HCT116 (cell line): Measurements from ENCODE around the gene TIMP1. TPM values are rescaled to one million over a fixed set of nuclear protein-coding genes. Genes with fewer than 3 reads are reported as not detected.

Experiments
- ATAC-seq: fragments of 200-7000 bp; cut with Tn5 transposase; 2 replicates; pipeline ENCODE4 v1.9.1; 2020; ENCODE audit warnings: mild to moderate bottlenecking, moderate library complexity
- BruUV-seq: library from RNA; stranded (reverse); fragments of 400-500 nt; replicated peaks from 2 replicates; lab custom pipeline; 2021; lab: Mats Ljungman, UMichigan
- CTCF ChIA-PET: fragments of 300-600 bp; sonication (Branson Sonifier 250); formaldehyde crosslinking; loops from one replicate; lab custom pipeline; 2021; ENCODE audit warnings: antibody characterized with exemption; lab: Charles Lee
- POLR2A ChIA-PET: fragments of 300-600, 350-600 bp; sonication (Branson Sonifier 250); formaldehyde crosslinking; loops from one replicate; lab custom pipeline; 2021; ENCODE audit warnings: antibody characterized with exemption; lab: Charles Lee
- RAD21 ChIA-PET, 2 experiments: fragments of 300-600 bp; sonication (Branson Sonifier 250); formaldehyde crosslinking; loops; one replicate each; lab custom pipeline; 2023; ENCODE audit warnings: low total read pairs in 2 of 2; ENCODE audit not compliant: uncharacterized antibody in 2 of 2, unreplicated experiment in 2 of 2, low non-redundant PET in 1 of 2; lab: Charles Lee
- DNase-seq: peaks from one replicate; pipeline ENCODE4 v3.0.0-alpha.2; 2010; ENCODE audit warnings: low read depth, low spot score
- H2AFZ ChIP-seq: fragments of 200-600 bp; shearing (Covaris generic), sonication (generic); 2 replicates; pipeline ENCODE4 v1.6.1; 2017; ENCODE audit warnings: low read depth, mixed run types, mixed read lengths, antibody characterized with exemption, low read length; ENCODE audit not compliant: poor library complexity, severe bottlenecking
- H3K27ac ChIP-seq: 2 replicates; pipeline ENCODE4 v1.5.1; 2012; ENCODE audit warnings: low read depth, low read length
- H3K27me3 ChIP-seq: fragments of 200-600 bp; sonication (generic); 2 replicates; pipeline ENCODE4 v1.6.1; 2016; ENCODE audit warnings: mixed run types, low read length, mixed read lengths; ENCODE audit not compliant: insufficient read depth
- H3K36me3 ChIP-seq, 2 experiments: fragments of 200-500 bp in 1 of 2; fragments of 200-600 bp in 1 of 2; sonication (Bioruptor generic) in 1 of 2; sonication (generic) in 1 of 2; 2 replicates each; pipeline versions ENCODE4 v1.5.1 to v1.6.1; 2014 to 2016; ENCODE audit warnings: low read length in 2 of 2, inconsistent platforms in 1 of 2, mixed read lengths in 1 of 2, mixed run types in 1 of 2; ENCODE audit not compliant: insufficient read depth in 2 of 2, control insufficient read depth in 1 of 2
- H3K4me1 ChIP-seq, 2 experiments: fragments of 200-600 bp in 1 of 2; sonication (generic) in 1 of 2; 2 replicates each; pipeline versions ENCODE4 v1.5.1 to v1.6.1; 2012 to 2017; ENCODE audit warnings: low read length in 2 of 2, inconsistent platforms in 1 of 2, mild to moderate bottlenecking in 1 of 2, mixed read lengths in 1 of 2, mixed run types in 1 of 2, moderate library complexity in 1 of 2; ENCODE audit not compliant: insufficient read depth in 2 of 2, control insufficient read depth in 1 of 2
- H3K4me2 ChIP-seq: fragments of 200-600 bp; sonication (generic); 2 replicates; pipeline ENCODE4 v1.6.1; 2017; ENCODE audit warnings: mixed run types, low read length, mixed read lengths
- H3K4me3 ChIP-seq, 2 experiments: fragments of 200-600 bp in 1 of 2; sonication (generic) in 1 of 2; replicated peaks in 1 of 2; 2 replicates each; pipeline ENCODE4 v1.5.1; 2011 to 2016; ENCODE audit warnings: low read length in 2 of 2, control low read depth in 1 of 2, low read depth in 1 of 2, mild to moderate bottlenecking in 1 of 2, mixed read lengths in 1 of 2, mixed run types in 1 of 2
- H3K79me2 ChIP-seq: fragments of 200-600 bp; sonication (generic); 2 replicates; pipeline ENCODE4 v1.6.1; 2017; ENCODE audit warnings: mild to moderate bottlenecking, mixed run types, low read length, moderate library complexity, mixed read lengths; ENCODE audit not compliant: insufficient read depth
- H3K9ac ChIP-seq: fragments of 200-600 bp; sonication (generic); 2 replicates; pipeline ENCODE4 v1.6.1; 2016; ENCODE audit warnings: low read length, mixed read lengths
- H3K9me2 ChIP-seq: fragments of 200-600 bp; sonication (generic), shearing (Covaris generic); 2 replicates; pipeline ENCODE4 v1.6.1; 2017; ENCODE audit warnings: mixed run types, mild to moderate bottlenecking, moderate library complexity; ENCODE audit not compliant: insufficient read depth
- H3K9me3 ChIP-seq, 2 experiments: fragments of 200-500 bp in 1 of 2; fragments of 200-600 bp in 1 of 2; sonication (Bioruptor generic) in 1 of 2; sonication (generic) in 1 of 2; 2 replicates each; pipeline ENCODE4 v1.6.1; 2014 to 2017; ENCODE audit warnings: low read length in 2 of 2, mixed read lengths in 2 of 2, inconsistent platforms in 1 of 2, low read depth in 1 of 2, mild to moderate bottlenecking in 1 of 2, mixed run types in 1 of 2, moderate library complexity in 1 of 2; ENCODE audit not compliant: control insufficient read depth in 1 of 2, insufficient read depth in 1 of 2
- H4K20me1 ChIP-seq: fragments of 200-600 bp; sonication (generic), shearing (Covaris generic); 2 replicates; pipeline ENCODE4 v1.6.1; 2017; ENCODE audit warnings: mixed run types, mild to moderate bottlenecking, moderate library complexity; ENCODE audit not compliant: insufficient read depth
- ELF1 ChIP-seq: IDR thresholded peaks from 2 replicates; pipeline ENCODE4 v1.6.1; 2012; ENCODE audit warnings: low read depth, borderline replicate concordance
- EZH2 ChIP-seq: fragments of 200-600 bp; sonication (generic); IDR thresholded peaks from 2 replicates; pipeline ENCODE4 v1.6.1; 2017; ENCODE audit warnings: antibody characterized with exemption, mixed run types
- FOSL1 ChIP-seq: IDR thresholded peaks from 2 replicates; pipeline ENCODE4 v1.6.1; 2012; ENCODE audit warnings: low read depth
- POLR2AphosphoS5 ChIP-seq: IDR thresholded peaks from 2 replicates; pipeline ENCODE4 v1.6.1; 2011; ENCODE audit warnings: mild to moderate bottlenecking, low read depth, low read length, moderate library complexity
- ZFX ChIP-seq: fragments of 450-650 bp; IDR thresholded peaks from 2 replicates; pipeline ENCODE4 v1.6.1; 2017
- intact Hi-C: fragments of 100-400 bp; cut with micrococcal nuclease; formaldehyde crosslinking; loops from 2 replicates; pipeline ENCODE4 v1.10.0; 2022
- total RNA-seq: library from RNA; stranded (reverse); gene quantifications from one replicate; pipeline ENCODE4 v1.2.1, GENCODE V29; 2021; ENCODE audit not compliant: unreplicated experiment
- TF ChIP-seq, protein P1 (sequence below): IDR thresholded peaks from 2 replicates; pipeline ENCODE4 v1.6.1; 2012
- TF ChIP-seq, protein P2 (sequence below): IDR thresholded peaks from 2 replicates; pipeline ENCODE4 v1.6.1; 2012; ENCODE audit warnings: low read depth

Gene TIMP1
- total RNA-seq, 1 experiment from 2014 or later = 225 TPM

DNA sequence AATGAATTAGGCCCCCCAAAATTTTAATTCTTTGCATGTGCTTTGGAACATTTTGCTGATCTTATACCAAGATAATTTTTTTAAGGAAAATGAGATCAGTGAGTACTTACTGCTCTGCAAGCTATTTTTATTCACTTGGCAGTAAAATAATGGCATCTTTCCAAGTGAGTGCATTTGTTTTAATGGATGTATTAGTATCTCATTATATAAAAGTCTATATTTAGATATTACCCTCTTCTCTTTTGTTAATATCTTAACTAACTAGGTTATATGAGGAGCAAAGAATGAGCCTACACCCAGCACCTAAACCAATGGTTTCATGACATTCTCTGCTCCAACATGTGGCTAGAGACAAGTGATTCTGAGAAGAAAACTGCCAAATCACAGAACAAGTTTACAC is 42.4 kb upstream of the TIMP1 start:
- Histone ChIP-seq H3K27ac (no peak overlapping the region), H3K9me3 (no peaks in the 10 kb centered on the region), H3K36me3 (no peaks in the 10 kb centered on the region), H4K20me1 (no peaks in the 10 kb centered on the region), H3K9me2 (no peaks in the 10 kb centered on the region), H3K4me3 (no peak overlapping the region), H3K79me2 (no peaks in the 10 kb centered on the region), H3K4me2 (no peak overlapping the region), H2AFZ (no peak overlapping the region), H3K27me3 (no peaks in the 10 kb centered on the region), H3K4me1 (peaks cover 5 to 14% of the 10 kb centered on the region in 2 experiments; a peak in 3 of 4 replicates), H3K9ac (no peak overlapping the region)
- POLR2A ChIA-PET = no interaction called here
- CTCF ChIA-PET = interaction anchor here (1.1 kb wide), 1 partner anchor 17 kb away, joined by 3 read pairs; no protein-coding TSS in a partner anchor
- RAD21 ChIA-PET = no interaction called here
- DNase-seq (no peak), ATAC-seq (no peak)
- TF ChIP-seq, protein P1, sequence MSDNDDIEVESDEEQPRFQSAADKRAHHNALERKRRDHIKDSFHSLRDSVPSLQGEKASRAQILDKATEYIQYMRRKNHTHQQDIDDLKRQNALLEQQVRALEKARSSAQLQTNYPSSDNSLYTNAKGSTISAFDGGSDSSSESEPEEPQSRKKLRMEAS = no peak
- TF ChIP-seq EZH2 (no peak), ELF1 (no peak), ZFX (no peak), FOSL1 (no peak), POLR2AphosphoS5 (no peak)
- TF ChIP-seq, protein P2, sequence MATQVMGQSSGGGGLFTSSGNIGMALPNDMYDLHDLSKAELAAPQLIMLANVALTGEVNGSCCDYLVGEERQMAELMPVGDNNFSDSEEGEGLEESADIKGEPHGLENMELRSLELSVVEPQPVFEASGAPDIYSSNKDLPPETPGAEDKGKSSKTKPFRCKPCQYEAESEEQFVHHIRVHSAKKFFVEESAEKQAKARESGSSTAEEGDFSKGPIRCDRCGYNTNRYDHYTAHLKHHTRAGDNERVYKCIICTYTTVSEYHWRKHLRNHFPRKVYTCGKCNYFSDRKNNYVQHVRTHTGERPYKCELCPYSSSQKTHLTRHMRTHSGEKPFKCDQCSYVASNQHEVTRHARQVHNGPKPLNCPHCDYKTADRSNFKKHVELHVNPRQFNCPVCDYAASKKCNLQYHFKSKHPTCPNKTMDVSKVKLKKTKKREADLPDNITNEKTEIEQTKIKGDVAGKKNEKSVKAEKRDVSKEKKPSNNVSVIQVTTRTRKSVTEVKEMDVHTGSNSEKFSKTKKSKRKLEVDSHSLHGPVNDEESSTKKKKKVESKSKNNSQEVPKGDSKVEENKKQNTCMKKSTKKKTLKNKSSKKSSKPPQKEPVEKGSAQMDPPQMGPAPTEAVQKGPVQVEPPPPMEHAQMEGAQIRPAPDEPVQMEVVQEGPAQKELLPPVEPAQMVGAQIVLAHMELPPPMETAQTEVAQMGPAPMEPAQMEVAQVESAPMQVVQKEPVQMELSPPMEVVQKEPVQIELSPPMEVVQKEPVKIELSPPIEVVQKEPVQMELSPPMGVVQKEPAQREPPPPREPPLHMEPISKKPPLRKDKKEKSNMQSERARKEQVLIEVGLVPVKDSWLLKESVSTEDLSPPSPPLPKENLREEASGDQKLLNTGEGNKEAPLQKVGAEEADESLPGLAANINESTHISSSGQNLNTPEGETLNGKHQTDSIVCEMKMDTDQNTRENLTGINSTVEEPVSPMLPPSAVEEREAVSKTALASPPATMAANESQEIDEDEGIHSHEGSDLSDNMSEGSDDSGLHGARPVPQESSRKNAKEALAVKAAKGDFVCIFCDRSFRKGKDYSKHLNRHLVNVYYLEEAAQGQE = no peak
- intact Hi-C loops = no loop called here
- no TSS peak for BruUV-seq
